ENCODE data around the gene GPR17. TPM values are rescaled to one million over a fixed set of nuclear protein-coding genes. Genes with fewer than 3 reads are reported as not detected.

Gene GPR17
- polyA plus RNA-seq, 4 donors: 0.48 to 4.8 (median 0.98) TPM

DNA sequence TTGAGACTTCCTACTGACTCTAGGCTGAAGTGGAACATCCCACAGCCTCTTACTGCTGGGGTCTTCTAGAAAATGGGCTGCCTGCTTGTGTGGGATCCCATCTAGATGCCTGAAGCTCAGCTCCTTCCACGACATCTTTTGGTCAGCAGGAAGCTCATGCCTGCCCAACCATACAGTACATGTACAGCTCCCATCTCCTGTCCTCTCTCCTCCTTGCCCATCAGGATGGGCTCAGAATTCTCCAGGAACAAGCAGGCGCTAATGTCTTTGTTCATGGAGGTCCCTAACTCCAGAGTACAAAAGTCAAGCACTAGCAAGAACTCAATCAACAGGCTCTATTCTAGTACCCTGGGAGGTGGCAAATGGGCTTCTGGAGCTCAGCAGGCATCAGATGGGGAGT is 31.7 kb upstream of the GPR17 start:
- DNase-seq (ENCODE audit: low read depth in 4 of 4, low spot score in 2 of 4): no peak

GRCh38 chr2:127614731-127615130 is 31.2 kb upstream of the GPR17 start:
- no peak for DNase-seq (ENCODE audit: low read depth in 4 of 4, low spot score in 2 of 4)

GRCh38 chr2:127615511-127616166 is 30.3 kb upstream of the GPR17 start:
- DNase-seq (ENCODE audit: low read depth in 4 of 4, low spot score in 2 of 4): no peak

DNA sequence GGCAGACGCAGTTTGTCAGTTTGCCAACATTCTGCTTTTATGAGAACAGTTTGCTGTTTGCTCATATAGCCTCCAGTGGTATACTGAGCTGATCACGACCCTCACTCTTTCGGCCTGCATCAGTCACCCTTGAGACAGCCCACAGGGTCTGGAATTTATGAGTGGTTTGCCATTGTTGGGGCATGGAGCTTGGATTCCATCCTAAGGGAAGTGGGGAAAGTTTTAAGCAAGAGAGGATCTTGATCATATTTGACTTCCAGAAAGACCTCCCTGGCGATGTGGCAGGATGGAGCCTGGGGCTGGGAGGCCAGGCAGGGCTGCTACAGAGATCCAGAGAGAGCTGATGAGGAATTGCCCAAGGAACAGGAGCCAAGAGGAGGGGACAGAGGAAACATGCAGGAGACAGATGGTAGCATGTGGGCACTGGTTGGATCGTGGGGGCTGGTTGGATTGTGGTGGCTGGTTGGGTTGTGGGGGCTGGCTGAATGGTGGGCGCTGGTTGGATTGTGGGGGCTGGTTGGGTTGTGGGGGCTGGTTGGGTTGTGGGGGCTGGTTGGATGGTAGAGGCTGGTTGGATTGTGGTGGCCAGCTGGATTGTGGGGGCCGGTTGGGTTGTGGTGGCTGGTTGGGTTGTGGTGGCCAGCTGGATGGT is 27.3 kb upstream of the GPR17 start:
- no peak for DNase-seq (ENCODE audit: low read depth in 4 of 4, low spot score in 2 of 4)

DNA sequence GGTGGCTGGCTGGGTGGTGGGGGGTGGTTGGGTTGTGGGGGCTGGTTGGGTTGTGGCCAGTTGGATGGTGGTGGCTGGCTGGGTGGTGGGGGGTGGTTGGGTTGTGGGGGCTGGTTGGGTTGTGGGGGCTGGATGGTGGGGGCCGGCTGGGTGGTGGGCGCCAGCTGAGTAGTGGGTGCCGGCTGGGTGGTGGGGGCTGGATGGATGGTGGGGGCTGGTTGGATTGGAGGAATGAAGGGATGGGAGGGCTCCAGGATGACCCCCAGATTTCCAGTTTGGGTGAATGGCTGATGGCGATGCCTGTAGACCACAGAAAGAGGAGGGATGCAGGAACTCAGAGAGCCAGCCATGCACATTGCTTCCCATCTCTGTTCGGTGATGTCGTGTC is 26.8 kb upstream of the GPR17 start:
- no peak for DNase-seq (ENCODE audit: low read depth in 4 of 4, low spot score in 2 of 4)

GRCh38 chr2:127619877-127620705 is 25.9 kb upstream of the GPR17 start:
- no peak for DNase-seq (ENCODE audit: low read depth in 4 of 4, low spot score in 2 of 4)

- no peak for DNase-seq (ENCODE audit: low read depth in 4 of 4, low spot score in 2 of 4)
These were observed 25.1 kb upstream of the GPR17 start for GRCh38 chr2:127620866-127621265.

GRCh38 chr2:127621981-127622431 is 23.9 kb upstream of the GPR17 start:
- DNase-seq (ENCODE audit: low read depth in 4 of 4, low spot score in 2 of 4): no peak

DNA sequence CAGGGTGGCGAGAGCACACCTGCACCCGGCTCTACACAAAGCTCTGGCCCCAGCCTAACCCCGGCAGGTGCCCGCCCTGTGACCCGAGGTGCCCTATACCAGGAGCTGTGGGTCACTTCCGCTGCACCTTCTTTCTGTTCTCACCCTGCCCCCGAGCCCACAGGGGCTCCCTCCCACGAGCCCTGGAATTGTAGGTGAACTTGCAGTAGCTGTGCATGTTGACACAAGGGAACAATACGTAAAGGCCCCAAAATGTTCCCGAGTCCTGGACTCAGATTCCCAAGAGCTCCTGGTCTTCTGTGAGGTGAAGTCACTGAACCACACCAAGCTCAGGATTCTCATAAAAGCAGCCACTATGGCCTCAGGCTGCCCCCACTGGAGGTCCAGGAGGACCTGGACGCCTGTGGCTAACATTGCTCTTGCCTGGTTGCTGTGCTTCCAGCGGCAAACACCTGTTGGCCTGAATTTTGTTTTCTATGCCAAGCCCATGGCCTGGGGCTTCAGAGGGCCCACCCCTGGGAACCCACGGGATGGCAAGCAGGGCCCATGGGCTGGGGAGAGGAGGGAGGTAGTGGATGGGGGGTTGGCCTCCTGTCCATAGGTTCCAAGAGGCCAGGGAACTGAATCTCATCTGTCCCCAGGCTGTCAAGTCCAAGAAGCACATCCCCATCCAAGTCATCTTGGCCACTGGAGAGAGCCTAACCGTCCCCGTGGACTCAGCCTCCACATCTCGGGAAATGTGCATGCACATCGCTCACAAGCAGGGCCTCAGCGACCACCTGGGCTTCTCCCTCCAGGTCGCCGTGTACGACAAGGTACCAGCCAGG is 23.2 kb upstream of the GPR17 start:
- DNase-seq (ENCODE audit: low read depth in 4 of 4, low spot score in 2 of 4): no peak

DNA sequence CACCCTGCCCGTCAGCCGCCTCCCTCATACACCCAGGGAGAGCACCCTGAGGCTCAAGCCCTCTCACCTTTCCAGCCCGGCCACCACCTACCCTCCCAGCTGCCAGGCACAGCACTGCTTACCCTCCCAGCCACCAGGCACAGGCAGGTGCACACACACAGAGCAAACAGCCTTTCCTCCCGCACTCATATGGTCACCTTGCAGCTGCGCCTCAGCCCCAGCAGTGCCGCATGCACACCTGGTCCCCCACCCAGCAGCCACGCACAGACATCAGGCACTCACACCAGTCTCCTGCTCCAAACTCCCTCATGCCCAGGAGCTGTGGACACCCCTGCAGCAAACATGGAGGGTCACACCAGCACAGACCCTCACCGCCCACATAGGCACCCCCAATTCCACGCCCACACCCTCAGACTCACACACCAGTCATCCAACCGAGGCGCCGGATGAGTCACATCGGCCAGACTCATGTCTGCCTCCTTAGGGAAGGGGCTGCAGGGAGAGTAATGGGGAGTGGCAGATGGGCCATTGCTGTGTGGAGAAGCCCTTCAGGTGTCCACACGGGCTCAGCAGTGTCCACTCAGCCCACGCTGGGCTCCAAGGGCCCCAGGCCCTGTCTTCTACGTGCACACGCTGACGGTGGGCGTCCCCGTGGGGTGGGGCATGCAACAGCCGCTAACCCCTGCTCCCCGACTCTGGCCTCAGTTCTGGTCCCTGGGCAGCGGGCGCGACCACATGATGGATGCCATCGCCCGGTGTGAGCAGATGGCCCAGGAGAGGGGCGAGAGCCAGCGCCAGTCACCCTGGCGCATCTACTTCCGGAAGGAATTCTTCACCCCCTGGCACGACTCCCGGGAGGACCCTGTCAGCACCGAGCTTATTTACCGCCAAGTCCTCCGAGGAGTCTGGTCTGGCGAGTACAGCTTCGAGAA is 22.3 kb upstream of the GPR17 start:
- no peak for DNase-seq (ENCODE audit: low read depth in 4 of 4, low spot score in 2 of 4)

GRCh38 chr2:127624320-127624755 is 21.6 kb upstream of the GPR17 start:
- DNase-seq (ENCODE audit: low read depth in 4 of 4, low spot score in 2 of 4): no peak

DNA sequence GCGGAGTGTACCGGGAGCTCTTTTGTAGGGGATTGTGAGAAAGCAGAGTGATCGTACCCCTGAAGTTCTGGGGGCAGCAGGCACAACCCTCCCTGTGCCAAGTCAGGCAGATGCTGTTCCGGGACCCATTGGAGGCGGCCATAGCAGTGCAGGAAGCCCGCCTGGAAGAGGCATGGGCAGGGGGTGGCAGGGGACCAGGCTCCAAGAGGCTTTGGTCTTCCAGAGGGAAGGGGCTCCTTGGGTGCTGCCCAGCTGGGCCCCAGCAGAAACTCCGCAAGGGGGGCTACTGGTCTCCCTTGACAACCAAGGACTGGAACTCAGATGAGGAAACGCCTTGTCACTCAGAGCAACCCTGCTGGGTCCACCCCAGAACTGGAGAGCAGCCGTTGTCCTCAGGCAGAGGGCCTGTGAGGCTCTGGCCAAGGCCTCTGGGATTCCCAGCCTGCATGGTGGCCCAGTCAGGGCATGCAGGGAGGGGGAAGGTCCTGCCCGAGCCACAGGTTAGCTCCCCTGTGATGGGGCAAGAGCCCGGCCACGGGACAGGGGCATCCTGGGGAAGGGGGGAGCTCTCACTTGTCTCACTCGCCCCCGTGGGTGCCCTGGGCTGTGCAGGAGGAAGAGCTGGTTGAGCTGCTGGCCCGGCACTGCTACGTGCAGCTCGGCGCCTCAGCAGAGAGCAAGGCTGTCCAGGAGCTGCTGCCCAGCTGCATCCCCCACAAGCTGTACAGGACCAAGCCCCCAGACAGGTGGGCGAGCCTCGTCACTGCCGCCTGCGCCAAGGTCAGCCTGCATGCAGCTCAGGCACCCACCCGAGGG is 21.0 kb upstream of the GPR17 start:
- no peak for DNase-seq (ENCODE audit: low read depth in 4 of 4, low spot score in 2 of 4)

DNA sequence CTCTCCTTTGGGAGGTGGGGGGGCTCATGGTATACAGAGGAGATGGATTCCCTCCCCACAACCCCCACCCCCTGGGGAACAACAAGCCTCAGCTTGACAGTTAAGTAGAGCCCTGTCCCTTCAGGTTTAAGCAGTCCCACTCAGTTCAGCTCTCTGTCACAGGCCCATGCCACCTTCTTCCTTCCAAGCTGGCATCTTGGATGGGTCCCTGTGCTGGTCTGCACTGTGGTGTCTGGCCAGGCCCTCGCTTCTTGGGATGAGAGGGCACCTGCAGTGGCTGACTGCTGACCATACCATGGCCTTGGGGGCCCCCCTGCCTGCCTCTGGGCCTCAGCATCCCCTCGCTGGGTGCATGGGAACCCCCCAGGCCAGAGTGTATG is 20.4 kb upstream of the GPR17 start:
- no peak for DNase-seq (ENCODE audit: low read depth in 4 of 4, low spot score in 2 of 4)

GRCh38 chr2:127626175-127626574 is 19.8 kb upstream of the GPR17 start:
- DNase-seq (ENCODE audit: low read depth in 4 of 4, low spot score in 2 of 4): no peak

DNA sequence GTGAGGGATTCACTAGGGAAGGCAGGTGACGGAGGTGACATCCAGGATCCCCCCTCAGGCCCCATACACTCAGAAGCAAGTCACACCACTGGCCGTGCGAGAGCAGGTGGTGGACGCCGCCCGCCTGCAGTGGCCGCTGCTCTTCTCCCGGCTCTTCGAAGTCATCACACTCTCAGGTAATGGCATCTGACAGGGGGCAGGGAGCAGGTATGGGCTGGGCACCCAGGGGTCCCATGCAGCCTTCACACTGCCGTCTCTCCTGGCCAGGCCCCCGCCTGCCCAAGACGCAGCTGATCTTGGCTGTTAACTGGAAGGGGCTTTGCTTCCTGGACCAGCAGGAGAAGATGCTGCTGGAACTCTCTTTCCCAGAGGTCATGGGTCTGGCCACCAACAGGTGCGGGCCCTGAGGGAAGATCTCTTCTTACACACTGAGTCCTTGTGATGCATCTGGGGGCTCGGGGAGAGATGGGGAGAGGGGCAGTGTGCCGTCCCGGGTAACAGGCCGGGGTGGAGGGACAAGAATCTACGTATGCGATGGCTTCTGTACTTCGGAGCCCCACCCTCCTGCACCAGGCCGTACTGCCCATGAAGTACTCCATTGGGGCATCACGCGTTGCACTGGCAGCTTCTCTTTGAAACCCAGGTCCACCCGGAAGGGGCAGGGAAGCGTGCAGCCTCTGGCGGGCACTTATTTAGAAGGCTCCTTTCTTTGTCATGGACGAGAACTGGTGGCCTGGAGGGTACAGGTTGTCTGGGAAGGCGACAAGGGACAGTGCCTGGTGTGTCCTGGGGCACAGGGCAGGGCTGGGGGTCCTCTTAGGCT is 18.8 kb upstream of the GPR17 start:
- DNase-seq (ENCODE audit: low read depth in 4 of 4, low spot score in 2 of 4): no peak

GRCh38 chr2:127627740-127628571 is 18.0 kb upstream of the GPR17 start:
- DNase-seq (ENCODE audit: low read depth in 4 of 4, low spot score in 2 of 4): no peak

Data from left renal cortex interstitium (tissue), 4 donors.